Measurements from ENCODE around the gene SF3B6. TPM values are rescaled to one million over a fixed set of nuclear protein-coding genes. Genes with fewer than 3 reads are reported as not detected.

Gene SF3B6
- total and polyA plus RNA-seq, 2 of the 4 experiments (the other 2 are of a cell fraction), result 143 to 191 TPM

GRCh38 chr2:24084386-24085199, 8.5 kb upstream of the SF3B6 start, which contains the start of gene TP53I3 (continued):
- no peak for TF ChIP-seq RCOR1 (IDR thresholded peaks at IDR 0.05; ENCODE audit: insufficient replicate concordance, low read length)
- TF ChIP-seq BHLHE40 (IDR thresholded peaks at IDR 0.05; ENCODE audit: low read depth, low read length), result no peak
